Measurements from ENCODE around the gene ZZZ3. TPM values are rescaled to one million over a fixed set of nuclear protein-coding genes. Genes with fewer than 3 reads are reported as not detected.

The ZZZ3 gene
- total RNA-seq, 3 donors from 2014 or later (not counting 1 experiment from before 2014, with no cell fraction given), result 31.9 to 43.6 (median 38.9) TPM

GRCh38 chr1:77659879-77660593 is 22.4 kb downstream of the ZZZ3 start:
- Mint-ChIP-seq H3K27ac (no peak overlapping the region), H3K9me3 (no peaks in the 10 kb centered on the region), H3K4me3 (no peak overlapping the region), H3K27me3 (ENCODE audit: low read depth in 2 of 2) (no peaks in the 10 kb centered on the region), H3K36me3 (no peaks in the 10 kb centered on the region), H3K4me1 (peaks cover 28 to 35% of the 10 kb centered on the region in 2 donors)
- DNase-seq, result no peak
- intact Hi-C loops (cut with micrococcal nuclease), result no loop called here
- H3K36me3 ChIP-seq (ENCODE audit: control insufficient read depth, insufficient read depth, low read length), result no peaks in the 10 kb centered on the region
- H3K4me3 ChIP-seq (ENCODE audit: low read length), result no peak overlapping the region
- 100% methylated on average over 3 of the region's 4 CpGs for WGBS (ENCODE audit: insufficient coverage)
- no peak for ATAC-seq
- no peak overlapping the region for H3K27ac ChIP-seq (ENCODE audit: low read length)
- no peaks in the 10 kb centered on the region for H3K27me3 ChIP-seq (ENCODE audit: control insufficient read depth, insufficient read depth, low read length)
- H3K9me3 ChIP-seq (ENCODE audit: control insufficient read depth, insufficient read depth, low read length), result no peaks in the 10 kb centered on the region
- no peak for TF ChIP-seq CTCF (IDR thresholded peaks at IDR 0.05)
- no peaks in the 10 kb centered on the region for H3K4me1 ChIP-seq (ENCODE audit: control insufficient read depth, insufficient read depth, low read length)

- Histone ChIP-seq H3K4me3 (ENCODE audit: low read length) (no peak overlapping the region), H3K4me1 (ENCODE audit: control insufficient read depth, insufficient read depth, low read length) (no peaks in the 10 kb centered on the region), H3K27ac (ENCODE audit: low read length) (no peak overlapping the region), H3K9me3 (ENCODE audit: control insufficient read depth, insufficient read depth, low read length) (no peaks in the 10 kb centered on the region), H3K36me3 (ENCODE audit: control insufficient read depth, insufficient read depth, low read length) (no peaks in the 10 kb centered on the region), H3K27me3 (ENCODE audit: control insufficient read depth, insufficient read depth, low read length) (no peaks in the 10 kb centered on the region)
- no peak overlapping the region for H3K4me3 Mint-ChIP-seq
- H3K27me3 Mint-ChIP-seq (ENCODE audit: low read depth in 2 of 2), result no peaks in the 10 kb centered on the region
- H3K36me3 Mint-ChIP-seq, result no peaks in the 10 kb centered on the region
- no peak overlapping the region for H3K27ac Mint-ChIP-seq
- intact Hi-C loops (cut with micrococcal nuclease), result no loop called here
- H3K4me1 Mint-ChIP-seq, result peaks cover 27 to 28% of the 10 kb centered on the region in 2 donors
- no peak for TF ChIP-seq CTCF (IDR thresholded peaks at IDR 0.05)
- no peaks in the 10 kb centered on the region for H3K9me3 Mint-ChIP-seq
- ATAC-seq, result no peak
- 96% methylated on average over 4 of the region's 6 CpGs for WGBS (ENCODE audit: insufficient coverage)
- DNase-seq, result no peak
These were observed 24.2 kb downstream of the ZZZ3 start for GRCh38 chr1:77658271-77658670.

GRCh38 chr1:77655431-77655974 is 27.0 kb downstream of the ZZZ3 start:
- intact Hi-C loops (cut with micrococcal nuclease), result no loop called here
- no peak for TF ChIP-seq CTCF (IDR thresholded peaks at IDR 0.05)
- ATAC-seq, result no peak

More at GRCh38 chr1:77655431-77655974, 27.0 kb downstream of the ZZZ3 start:
- Mint-ChIP-seq H3K27ac (peak overlapping the region; percentile 53 to 65), H3K9me3 (no peaks in the 10 kb centered on the region), H3K27me3 (ENCODE audit: low read depth in 2 of 2) (no peaks in the 10 kb centered on the region), H3K36me3 (peaks cover 4% of the 10 kb centered on the region), H3K4me3 (no peak overlapping the region), H3K4me1 (peaks cover 48 to 50% of the 10 kb centered on the region in 2 donors)
- no peaks in the 10 kb centered on the region for H3K36me3 ChIP-seq (ENCODE audit: control insufficient read depth, insufficient read depth, low read length)
- no peak for DNase-seq
- H3K4me1 ChIP-seq (ENCODE audit: control insufficient read depth, insufficient read depth, low read length), result no peaks in the 10 kb centered on the region
- H3K27ac ChIP-seq (ENCODE audit: low read length), result no peak overlapping the region
- H3K4me3 ChIP-seq (ENCODE audit: low read length), result no peak overlapping the region
- H3K27me3 ChIP-seq (ENCODE audit: control insufficient read depth, insufficient read depth, low read length), result no peaks in the 10 kb centered on the region
- H3K9me3 ChIP-seq (ENCODE audit: control insufficient read depth, insufficient read depth, low read length), result peaks cover 4% of the 10 kb centered on the region
- 61% methylated on average over 2 of the region's 2 CpGs for WGBS (ENCODE audit: insufficient coverage)
